Urinary bladder (tissue), 4 donors: ENCODE data around the gene PIGC. TPM values are rescaled to one million over a fixed set of nuclear protein-coding genes. Genes with fewer than 3 reads are reported as not detected.
A peak's percentile ranks its signal among the peaks of the same experiment; 100 is the strongest.

Source experiments
- DNase-seq: peaks from one replicate; pipeline ENCODE4 v3.0.0-alpha.2; 2015; ENCODE audit errors: extremely low spot score
- H3K27ac ChIP-seq: one replicate; pipeline ENCODE4 v1.5.1; 2013; ENCODE audit warnings: low read depth, mild to moderate bottlenecking, moderate library complexity
- H3K36me3 ChIP-seq: one replicate; pipeline ENCODE4 v1.6.1; 2013; ENCODE audit warnings: mild to moderate bottlenecking, moderate library complexity; ENCODE audit not compliant: insufficient read depth
- H3K4me1 ChIP-seq: one replicate; pipeline ENCODE4 v1.6.1; 2013; ENCODE audit warnings: mild to moderate bottlenecking, moderate library complexity; ENCODE audit not compliant: insufficient read depth
- H3K4me3 ChIP-seq: one replicate; pipeline ENCODE4 v1.5.1; 2013; ENCODE audit warnings: low read depth, low read length
- WGBS: extraction: QIAGEN DNeasy Blood & Tissue Kit; methylation state at CpG from one replicate; pipeline ENCODE4 v1.1.7; 2013; 5-methylcytosine and 5-hydroxymethylcytosine counted together
- polyA plus RNA-seq: library from polyadenylated mRNA; stranded (reverse); fragments of 200-250 nt; gene quantifications from one replicate; pipeline ENCODE4 v1.2.3, GENCODE V29; 2013
- total RNA-seq: library from RNA; depleted of rRNA; stranded (reverse); fragments of >200 nt; gene quantifications from one replicate; pipeline ENCODE4 v1.2.3, GENCODE V29; 2014
- donor health status: healthy with polysubstance abuse.
- donor health status: healthy.

PIGC gene
- total and polyA plus RNA-seq, 2 donors: 26.9 to 36.8 TPM

- peak overlapping the region; percentile 39 for H3K27ac ChIP-seq
- H3K4me3 ChIP-seq: no peak overlapping the region
- WGBS: 69% methylated on average over 4 of the region's 4 CpGs
- peaks cover 1% of the 10 kb centered on the region for H3K4me1 ChIP-seq
- DNase-seq: peak; percentile 55
- no peaks in the 10 kb centered on the region for H3K36me3 ChIP-seq
Observed at GRCh38 chr1:172476218-172476811, 32.4 kb upstream of the PIGC start.

- H3K27ac ChIP-seq: no peak overlapping the region
- peaks cover 1% of the 10 kb centered on the region for H3K4me1 ChIP-seq
- DNase-seq: no peak
- no peak overlapping the region for H3K4me3 ChIP-seq
- H3K36me3 ChIP-seq: no peaks in the 10 kb centered on the region
Observed at GRCh38 chr1:172473842-172474241, 30.0 kb upstream of the PIGC start.

- WGBS: 63% methylated on average over 3 of the region's 3 CpGs
- no peak for DNase-seq
- Histone ChIP-seq H3K27ac (no peak overlapping the region), H3K36me3 (no peaks in the 10 kb centered on the region), H3K4me1 (peaks cover 1% of the 10 kb centered on the region), H3K4me3 (no peak overlapping the region)
Observed at GRCh38 chr1:172473302-172473701, 29.4 kb upstream of the PIGC start.

GRCh38 chr1:172472495-172472894 is 28.6 kb upstream of the PIGC start:
- H3K4me1 ChIP-seq: peaks cover 1% of the 10 kb centered on the region
- no peak overlapping the region for H3K4me3 ChIP-seq
- whole genome bisulfite sequencing: 83% methylated on average over 1 of the region's 1 CpG
- H3K27ac ChIP-seq: no peak overlapping the region
- DNase-seq: no peak
- H3K36me3 ChIP-seq: no peaks in the 10 kb centered on the region

GRCh38 chr1:172471666-172472065 is 27.8 kb upstream of the PIGC start:
- Histone ChIP-seq H3K4me3 (no peak overlapping the region), H3K4me1 (peaks cover 1% of the 10 kb centered on the region), H3K36me3 (no peaks in the 10 kb centered on the region), H3K27ac (no peak overlapping the region)
- WGBS: 92% methylated on average over 1 of the region's 1 CpG
- DNase-seq: no peak

- H3K4me1 ChIP-seq: peaks cover 1% of the 10 kb centered on the region
- DNase-seq: no peak
- H3K4me3 ChIP-seq: no peak overlapping the region
- H3K27ac ChIP-seq: no peak overlapping the region
- WGBS: 65% methylated on average over 2 of the region's 2 CpGs
- H3K36me3 ChIP-seq: no peaks in the 10 kb centered on the region
Observed at GRCh38 chr1:172470149-172470548, 26.3 kb upstream of the PIGC start.

GRCh38 chr1:172469717-172470116 is 25.8 kb upstream of the PIGC start:
- Histone ChIP-seq H3K4me3 (no peak overlapping the region), H3K36me3 (no peaks in the 10 kb centered on the region), H3K4me1 (peaks cover 1% of the 10 kb centered on the region), H3K27ac (no peak overlapping the region)
- no peak for DNase-seq
- 83% methylated on average over 3 of the region's 3 CpGs for WGBS

- Histone ChIP-seq H3K36me3 (no peaks in the 10 kb centered on the region), H3K4me3 (no peak overlapping the region), H3K27ac (no peak overlapping the region), H3K4me1 (no peaks in the 10 kb centered on the region)
- 75% methylated on average over 5 of the region's 5 CpGs for WGBS
- no peak for DNase-seq
Observed at GRCh38 chr1:172468296-172468695, 24.4 kb upstream of the PIGC start.

- DNase-seq: no peak
- Histone ChIP-seq H3K4me1 (no peaks in the 10 kb centered on the region), H3K27ac (no peak overlapping the region), H3K4me3 (no peak overlapping the region), H3K36me3 (no peaks in the 10 kb centered on the region)
- 66% methylated on average over 3 of the region's 3 CpGs for WGBS
Observed at GRCh38 chr1:172467446-172467845, 23.6 kb upstream of the PIGC start.

- Histone ChIP-seq H3K4me1 (no peaks in the 10 kb centered on the region), H3K36me3 (no peaks in the 10 kb centered on the region), H3K4me3 (no peak overlapping the region), H3K27ac (no peak overlapping the region)
- WGBS: 98% methylated on average over 3 of the region's 3 CpGs
- no peak for DNase-seq
Observed at GRCh38 chr1:172466795-172467407, 23.0 kb upstream of the PIGC start.

GRCh38 chr1:172465617-172466016 is 21.7 kb upstream of the PIGC start:
- DNase-seq: no peak
- Histone ChIP-seq H3K36me3 (no peaks in the 10 kb centered on the region), H3K4me3 (no peak overlapping the region), H3K4me1 (no peaks in the 10 kb centered on the region), H3K27ac (no peak overlapping the region)
- 93% methylated on average over 1 of the region's 1 CpG for WGBS

GRCh38 chr1:172460887-172461315 is 17.0 kb upstream of the PIGC start:
- DNase-seq: no peak
- H3K36me3 ChIP-seq: no peaks in the 10 kb centered on the region
- no peak overlapping the region for H3K4me3 ChIP-seq
- 32% methylated on average over 1 of the region's 1 CpG for WGBS
- no peak overlapping the region for H3K27ac ChIP-seq
- no peaks in the 10 kb centered on the region for H3K4me1 ChIP-seq

GRCh38 chr1:172460177-172460576 is 16.3 kb upstream of the PIGC start:
- Histone ChIP-seq H3K36me3 (no peaks in the 10 kb centered on the region), H3K4me3 (no peak overlapping the region), H3K4me1 (no peaks in the 10 kb centered on the region), H3K27ac (no peak overlapping the region)
- no peak for DNase-seq
- WGBS: 80% methylated on average over 1 of the region's 1 CpG

GRCh38 chr1:172457479-172458130 is 13.7 kb upstream of the PIGC start:
- 92% methylated on average over 1 of the region's 1 CpG for WGBS
- no peaks in the 10 kb centered on the region for H3K36me3 ChIP-seq
- H3K27ac ChIP-seq: no peak overlapping the region
- H3K4me3 ChIP-seq: no peak overlapping the region
- no peaks in the 10 kb centered on the region for H3K4me1 ChIP-seq
- DNase-seq: no peak
